Measurements from ENCODE around the gene CCDC121.

DNA sequence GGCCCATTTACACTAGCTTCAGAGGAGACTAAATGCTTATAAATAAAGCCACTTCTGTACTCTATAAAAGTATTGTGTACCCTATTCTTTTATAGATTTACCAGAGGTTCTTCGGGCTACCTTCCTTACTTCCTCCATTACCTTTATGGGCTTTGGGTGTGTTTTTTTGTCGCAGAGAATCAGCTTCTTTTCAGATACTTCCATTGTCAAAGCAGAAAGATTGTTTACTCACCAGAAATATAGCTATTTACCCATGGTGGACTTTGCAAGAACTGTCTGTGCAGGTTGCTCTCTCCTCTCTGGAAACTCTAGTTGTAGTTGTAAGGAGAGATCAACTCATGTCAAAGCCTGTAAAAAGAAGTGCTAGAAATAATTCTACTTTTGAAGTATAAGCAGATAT lies 14.8 kb downstream of the CCDC121 start:
- TF ChIP-seq, protein P1, sequence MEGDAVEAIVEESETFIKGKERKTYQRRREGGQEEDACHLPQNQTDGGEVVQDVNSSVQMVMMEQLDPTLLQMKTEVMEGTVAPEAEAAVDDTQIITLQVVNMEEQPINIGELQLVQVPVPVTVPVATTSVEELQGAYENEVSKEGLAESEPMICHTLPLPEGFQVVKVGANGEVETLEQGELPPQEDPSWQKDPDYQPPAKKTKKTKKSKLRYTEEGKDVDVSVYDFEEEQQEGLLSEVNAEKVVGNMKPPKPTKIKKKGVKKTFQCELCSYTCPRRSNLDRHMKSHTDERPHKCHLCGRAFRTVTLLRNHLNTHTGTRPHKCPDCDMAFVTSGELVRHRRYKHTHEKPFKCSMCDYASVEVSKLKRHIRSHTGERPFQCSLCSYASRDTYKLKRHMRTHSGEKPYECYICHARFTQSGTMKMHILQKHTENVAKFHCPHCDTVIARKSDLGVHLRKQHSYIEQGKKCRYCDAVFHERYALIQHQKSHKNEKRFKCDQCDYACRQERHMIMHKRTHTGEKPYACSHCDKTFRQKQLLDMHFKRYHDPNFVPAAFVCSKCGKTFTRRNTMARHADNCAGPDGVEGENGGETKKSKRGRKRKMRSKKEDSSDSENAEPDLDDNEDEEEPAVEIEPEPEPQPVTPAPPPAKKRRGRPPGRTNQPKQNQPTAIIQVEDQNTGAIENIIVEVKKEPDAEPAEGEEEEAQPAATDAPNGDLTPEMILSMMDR (optimal IDR thresholded peaks at IDR 0.05 in 1 of 3, IDR thresholded peaks at IDR 0.05 in 1 of 3, conservative IDR thresholded peaks at IDR 0.05 in 1 of 3; ENCODE audit: extremely low read depth in 1 of 3, insufficient read depth in 2 of 3, low read length in 3 of 3) = no peak
- TF ChIP-seq EZH2 (IDR thresholded peaks at IDR 0.05; ENCODE audit: low read length) = no peak

All from keratinocyte (primary cell).